ENCODE measurements around the gene SEPHS1.

DNA sequence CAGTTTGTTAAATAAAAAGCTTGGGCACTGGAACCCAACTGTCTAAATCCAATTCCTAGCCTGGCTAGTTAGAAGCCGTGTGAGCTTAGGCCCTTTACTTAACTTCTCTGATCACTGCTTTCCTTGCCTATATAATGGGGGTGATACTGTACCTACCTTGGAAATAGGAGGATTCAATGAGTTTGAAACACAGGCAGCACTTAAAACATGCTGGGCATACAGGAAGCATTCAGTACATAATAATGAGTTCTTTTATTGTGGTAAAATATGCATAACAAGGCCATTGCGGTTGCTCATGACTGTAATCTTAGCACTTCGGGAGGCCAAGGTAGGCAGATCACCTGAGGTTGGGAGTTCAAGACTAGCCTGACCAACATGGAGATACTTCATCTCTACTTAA, 47.4 kb upstream of the SEPHS1 start:
- no peak for TF ChIP-seq L3MBTL2 (conservative IDR thresholded peaks at IDR 0.05)
- TF ChIP-seq BHLHE40 (IDR thresholded peaks at IDR 0.05; ENCODE audit: borderline replicate concordance), result no peak
- TF ChIP-seq FOXA1 (IDR thresholded peaks at IDR 0.05), result no peak
